Stimulated activated CD8-positive, alpha-beta memory T cell treated with anti-CD3 and anti-CD28 coated beads, Interleukin-12 subunit alpha, Interleukin-12 subunit beta, amount 100 ng/mL, for 4 hours (primary cell): ENCODE data around the gene PAX3.

ENCODE experiments used
- DNase-seq: peaks from one replicate; pipeline ENCODE4 v3.0.0-alpha.2; 2020; ENCODE audit warnings: low read depth

PAX3 gene

GRCh38 chr2:222298311-222299150 lies at the start of gene PAX3:
PAX3 (minus strand) TSS chr2:222298998; CDS start chr2:222298615, 383 bp downstream.
- DNase-seq, result no peak

GRCh38 chr2:222341331-222341730 lies 42.5 kb upstream of the PAX3 start:
- no peak for DNase-seq

GRCh38 chr2:222338374-222338773 lies 39.6 kb upstream of the PAX3 start:
- DNase-seq, result no peak

- no peak for DNase-seq
These were observed 38.1 kb upstream of the PAX3 start for GRCh38 chr2:222336931-222337330.

DNA sequence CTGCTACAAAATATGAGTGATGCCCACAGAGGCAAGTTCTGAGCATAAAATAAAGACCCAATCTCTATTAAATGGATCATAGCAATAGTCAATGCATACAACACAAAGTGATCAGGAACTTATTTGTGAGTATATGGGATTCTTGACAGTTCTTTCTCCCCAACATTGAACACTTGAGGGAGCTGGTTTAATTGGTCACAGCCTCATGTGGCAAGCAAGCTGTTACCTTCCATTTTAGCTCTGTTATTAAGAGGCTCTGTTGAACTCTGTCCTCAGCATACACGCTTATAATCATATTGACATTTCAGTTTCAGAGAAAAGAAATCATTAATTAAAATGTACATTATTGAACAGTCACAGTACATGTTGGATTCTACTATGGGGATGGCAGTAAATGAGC lies 37.6 kb upstream of the PAX3 start:
- no peak for DNase-seq

DNA sequence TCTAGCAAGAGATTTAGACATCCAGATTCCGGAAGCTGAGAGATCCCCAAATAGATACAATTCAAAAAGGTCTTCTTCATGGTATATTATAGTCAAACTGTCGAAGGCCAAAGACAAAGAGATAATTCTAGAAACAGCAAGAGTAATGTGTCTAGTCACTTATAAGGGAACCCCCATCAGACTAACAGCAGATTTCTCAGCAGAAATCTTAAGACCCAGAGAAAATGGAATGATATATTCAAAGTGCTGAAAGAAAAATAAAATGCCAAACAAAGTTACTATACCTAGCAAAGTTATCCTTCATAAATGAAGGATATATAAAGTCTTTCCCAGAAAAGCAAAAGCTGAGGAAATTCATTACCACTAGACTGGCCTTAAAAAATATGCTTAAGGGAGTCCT lies 36.1 kb upstream of the PAX3 start:
- no peak for DNase-seq

- no peak for DNase-seq
These were observed 34.6 kb upstream of the PAX3 start for GRCh38 chr2:222333397-222333796.

GRCh38 chr2:222332116-222332515 lies 33.3 kb upstream of the PAX3 start:
- no peak for DNase-seq

DNA sequence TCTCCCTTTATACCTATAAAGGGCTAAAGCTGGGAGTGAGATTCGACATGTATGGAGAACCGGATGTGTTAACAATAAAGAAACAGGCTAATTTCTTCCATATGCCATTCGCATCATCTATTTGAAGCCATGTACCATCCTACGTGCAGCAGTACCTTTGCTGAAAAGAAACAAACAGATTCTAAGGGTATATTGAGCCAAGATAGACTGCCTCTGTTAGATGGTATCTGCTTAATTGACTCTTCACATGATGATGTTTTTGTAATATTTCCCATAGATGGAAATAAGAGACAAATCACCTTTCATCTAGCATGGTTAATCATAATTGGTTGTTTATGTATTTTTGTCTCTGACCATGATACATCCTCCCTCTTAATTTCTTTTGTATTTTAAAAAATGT lies 32.1 kb upstream of the PAX3 start:
- DNase-seq, result no peak

DNA sequence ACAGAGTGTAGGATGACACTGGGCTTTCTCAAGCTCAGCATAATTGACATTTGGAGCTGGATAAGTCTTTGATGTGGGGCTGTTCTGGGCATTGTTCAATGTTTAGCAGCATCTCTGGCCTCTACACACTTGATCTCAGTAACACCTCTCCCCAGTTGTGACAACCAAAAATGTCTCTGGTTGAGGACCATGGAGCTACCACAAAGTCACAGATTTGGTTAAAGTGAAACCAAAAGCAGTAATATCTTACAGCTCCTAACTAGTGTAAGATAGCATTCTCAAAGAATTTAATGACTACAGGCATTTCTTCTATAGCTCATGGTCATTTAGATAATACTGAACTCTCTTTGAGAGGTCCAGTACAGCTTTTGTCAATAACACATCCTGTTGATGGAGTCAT lies 23.4 kb upstream of the PAX3 start:
- DNase-seq, result no peak

- no peak for DNase-seq
These were observed 21.9 kb upstream of the PAX3 start for GRCh38 chr2:222320436-222321395.

GRCh38 chr2:222319586-222320435 lies 21.0 kb upstream of the PAX3 start:
- DNase-seq, result no peak

DNA sequence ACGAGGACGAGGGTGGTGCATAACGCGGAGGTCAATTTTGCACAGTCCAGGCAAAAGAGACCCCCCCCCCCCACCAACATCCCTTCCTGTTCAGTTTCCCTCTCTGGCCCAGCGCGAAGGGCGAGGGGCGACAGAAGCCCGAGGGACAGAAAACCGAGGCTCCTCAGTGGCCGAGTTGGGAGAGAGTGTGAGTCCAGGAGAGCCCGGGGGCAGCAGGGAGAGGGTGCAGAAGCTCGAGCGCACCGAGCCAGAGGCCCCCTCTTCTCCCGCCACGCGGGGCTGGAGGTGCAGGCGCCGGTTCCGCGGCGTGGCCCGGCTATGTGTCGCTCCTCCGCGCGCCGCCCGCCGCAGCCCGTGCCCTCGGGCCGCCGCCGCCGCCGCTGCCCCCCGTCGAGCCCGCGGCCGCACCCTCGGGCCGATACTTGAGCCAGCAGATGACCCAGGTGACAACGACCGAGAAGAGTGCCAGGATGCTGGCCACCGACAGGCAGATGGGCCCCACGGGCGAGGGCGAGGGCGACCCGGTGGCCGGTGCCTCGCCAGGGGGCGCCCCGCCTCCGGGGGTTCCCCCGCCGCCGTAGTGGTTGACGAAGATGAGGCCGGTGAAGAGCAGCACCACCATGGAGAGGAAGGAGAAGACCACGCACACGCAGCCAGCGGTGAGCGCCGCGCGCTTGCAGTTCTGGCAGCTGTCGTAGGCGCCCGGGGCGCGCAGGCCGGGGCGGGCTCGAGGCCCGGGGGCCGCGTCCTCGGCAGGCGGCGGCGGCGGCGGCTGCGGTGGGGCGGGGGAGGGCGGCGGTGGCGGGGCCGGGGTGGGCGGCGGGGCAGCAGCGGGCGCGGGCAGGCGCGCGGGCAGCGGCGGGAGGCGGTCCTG lies 20.2 kb upstream of the PAX3 start:
- DNase-seq, result no peak

GRCh38 chr2:222318026-222318711 lies 19.4 kb upstream of the PAX3 start:
- DNase-seq, result no peak

DNA sequence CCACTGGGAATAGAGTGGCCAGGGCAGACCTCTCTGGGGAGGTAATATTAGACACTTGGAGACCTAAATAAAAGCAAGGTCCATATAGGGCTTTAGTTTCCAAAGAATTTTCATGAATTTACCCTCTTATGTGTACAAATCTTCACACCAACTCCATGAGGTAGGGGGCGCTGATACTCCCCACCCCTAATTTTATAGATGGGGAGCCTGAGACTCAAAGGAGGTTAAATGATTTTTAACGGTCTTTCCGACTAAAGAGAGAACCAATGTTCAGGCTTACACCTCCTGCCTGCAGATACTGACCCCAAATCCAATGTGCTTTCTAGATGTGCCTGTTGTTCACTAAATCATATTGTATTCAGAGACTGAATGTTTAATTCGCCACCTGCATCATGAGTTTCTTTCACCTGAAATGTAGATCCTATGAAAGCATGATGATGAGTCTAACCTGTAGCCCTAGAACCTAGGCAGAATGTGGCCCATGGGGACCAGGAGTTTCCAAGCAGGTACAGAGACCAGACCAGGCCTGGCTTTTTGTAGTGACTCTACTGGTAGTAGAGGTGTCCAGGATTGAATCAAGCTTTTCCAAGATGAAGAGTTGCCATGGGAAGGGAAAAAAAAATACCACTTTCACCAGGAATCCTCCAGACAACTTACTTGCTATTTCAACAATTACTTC lies 16.8 kb upstream of the PAX3 start:
- no peak for DNase-seq

GRCh38 chr2:222313816-222314215 lies 15.0 kb upstream of the PAX3 start:
- DNase-seq, result no peak

DNA sequence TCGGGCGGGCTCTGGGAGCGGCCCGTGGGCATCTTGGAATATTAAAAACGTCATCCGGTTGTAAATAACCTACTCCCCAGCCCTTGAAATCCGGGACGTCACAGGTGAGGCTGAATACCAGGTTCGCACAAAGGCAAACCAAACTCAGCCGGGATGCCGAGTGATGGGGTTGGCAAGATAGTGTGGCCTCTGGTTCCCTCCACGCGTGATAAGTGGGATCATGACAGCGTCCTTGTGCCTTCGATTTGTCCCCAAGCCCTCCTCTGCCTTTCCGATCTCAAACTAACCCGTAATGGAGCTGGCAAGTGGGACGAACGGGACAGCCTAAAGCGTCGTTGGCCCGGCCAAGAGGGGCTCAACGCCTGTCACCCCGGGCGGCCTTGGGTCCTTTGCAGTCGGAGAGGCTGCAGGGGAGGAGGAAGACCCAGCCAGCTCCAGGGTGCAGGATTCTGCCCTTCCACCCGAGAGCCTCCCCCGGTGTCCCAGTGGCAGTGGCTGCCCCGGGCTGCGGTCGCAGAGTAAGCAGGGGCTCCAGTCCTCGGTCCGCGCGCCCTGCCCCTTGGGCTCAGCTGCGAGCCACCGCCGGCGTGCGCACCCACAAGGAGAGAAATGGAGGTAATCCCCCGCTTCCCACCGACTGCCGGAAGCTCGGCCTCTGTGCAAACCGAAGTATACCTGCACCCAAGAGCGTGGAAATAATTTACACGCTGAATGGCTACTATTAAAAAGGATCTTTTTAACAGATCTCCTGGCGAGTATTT lies 13.4 kb upstream of the PAX3 start:
- DNase-seq, result no peak

- DNase-seq, result no peak
These were observed 12.7 kb upstream of the PAX3 start for GRCh38 chr2:222311319-222311977.
